NCI-H2196 treated with DMSO at 0.1 percent for 48 hours (cell line): ENCODE results near the gene LINC01488.

Experiments used
- DNase-seq: peaks from one replicate; lab custom pipeline; 2025; ENCODE audit not compliant: unreplicated experiment; lab: John Stamatoyannopoulos, UW

LINC01488 gene

DNA sequence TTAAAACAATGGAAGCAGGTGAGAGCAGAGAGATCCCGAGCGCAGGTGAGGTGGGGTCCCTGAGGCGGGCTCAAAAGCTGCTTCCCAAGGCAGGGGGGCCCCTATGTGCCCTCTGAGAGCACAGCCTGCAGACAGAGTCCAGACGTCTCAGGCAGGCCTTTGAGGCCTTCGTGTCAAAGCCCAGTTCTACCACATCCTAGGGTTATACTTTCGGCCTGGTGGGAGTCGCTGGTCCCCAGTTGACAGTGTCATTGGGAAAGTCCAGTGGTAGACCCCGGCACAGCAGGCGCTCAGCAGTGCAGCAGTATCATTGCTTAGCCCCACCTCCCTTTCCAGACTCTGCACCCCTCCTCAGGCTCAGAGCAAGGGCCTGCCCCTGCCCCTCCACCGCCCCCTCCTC lies 9.1 kb downstream of the LINC01488 start:
- no peak for DNase-seq

DNA sequence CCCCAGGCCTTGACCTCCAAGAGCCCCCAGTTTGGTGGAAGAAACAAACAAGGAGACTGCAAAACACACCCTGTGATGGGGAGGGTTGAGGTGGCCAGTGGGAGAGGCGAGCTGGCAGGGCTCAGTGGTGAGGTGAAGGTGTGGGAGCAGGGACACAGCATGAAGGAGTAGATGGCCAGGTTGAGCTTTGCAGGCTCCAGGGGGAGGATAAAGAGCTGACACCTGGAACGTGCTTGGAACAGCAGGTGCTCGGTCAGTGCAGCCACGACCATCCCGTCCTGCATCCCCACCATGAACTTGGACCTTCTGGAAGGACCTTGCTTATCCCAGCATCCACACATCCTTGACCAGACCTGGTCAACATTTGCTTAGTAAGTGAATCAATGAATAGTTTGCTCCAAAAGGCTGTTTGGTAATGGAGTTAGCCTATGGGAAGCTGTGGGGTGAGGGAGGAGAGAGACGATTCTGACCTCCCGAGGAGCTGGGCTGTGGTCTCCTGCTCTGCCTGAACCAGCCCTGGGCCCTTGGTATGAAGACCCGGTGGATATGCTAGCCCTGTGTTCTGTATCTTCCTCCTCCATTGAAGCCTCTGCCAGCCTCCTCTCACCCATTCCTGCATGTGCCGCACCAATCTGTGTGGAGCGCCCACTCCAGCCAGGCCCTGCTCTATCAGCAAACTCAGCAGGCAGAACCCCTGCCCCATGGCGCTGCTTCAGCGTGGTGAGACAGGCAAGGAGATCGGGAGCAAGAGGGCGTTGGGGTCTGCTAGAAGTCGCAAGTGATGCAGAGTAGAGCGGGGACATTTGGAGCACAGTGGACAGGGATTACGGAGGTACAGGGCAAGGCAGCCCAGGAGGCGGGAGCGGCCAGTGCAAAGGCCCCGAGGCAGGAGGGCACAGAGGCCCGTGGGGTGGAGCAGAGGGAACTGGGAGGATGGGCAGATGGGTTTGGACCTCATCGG lies 9.9 kb downstream of the LINC01488 start:
- no peak for DNase-seq

DNA sequence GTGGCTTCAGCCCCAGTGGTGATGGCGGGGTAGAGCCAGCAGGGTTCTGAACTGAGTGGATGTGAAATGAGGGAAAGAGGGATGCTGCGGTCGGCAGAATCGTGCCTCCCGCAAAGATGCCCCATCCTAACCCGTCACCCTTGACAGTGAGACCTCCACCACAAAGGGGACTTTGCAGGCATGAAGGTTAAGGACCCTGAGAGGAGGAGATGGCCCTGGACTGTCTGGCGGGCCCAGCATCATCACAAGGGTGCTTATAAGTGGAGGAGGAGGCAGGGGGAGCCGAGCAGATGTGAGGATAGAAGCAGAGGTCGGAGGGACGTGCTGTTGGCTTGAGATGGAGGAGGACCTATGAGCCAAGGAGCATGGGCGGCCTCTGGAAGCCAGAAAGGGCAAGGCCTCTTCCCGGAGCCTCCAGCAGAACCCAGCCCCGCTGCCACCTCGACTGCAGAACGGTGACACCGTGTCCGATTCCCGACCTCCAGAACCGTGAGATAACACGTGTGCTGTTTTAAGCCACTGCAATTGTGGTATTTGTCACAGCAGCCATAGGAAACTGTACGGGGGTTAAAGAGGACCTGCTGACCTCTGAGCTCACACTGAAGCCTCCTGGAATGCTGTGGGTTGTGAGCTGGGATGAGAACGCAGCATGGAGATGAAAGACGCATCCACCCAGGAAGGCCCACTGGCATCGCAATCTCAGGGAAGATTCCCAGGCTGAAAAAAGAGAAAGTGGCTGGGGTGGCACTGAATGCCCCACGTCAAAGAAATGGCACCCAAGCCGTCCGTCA lies 10.9 kb downstream of the LINC01488 start:
- DNase-seq = no peak

DNA sequence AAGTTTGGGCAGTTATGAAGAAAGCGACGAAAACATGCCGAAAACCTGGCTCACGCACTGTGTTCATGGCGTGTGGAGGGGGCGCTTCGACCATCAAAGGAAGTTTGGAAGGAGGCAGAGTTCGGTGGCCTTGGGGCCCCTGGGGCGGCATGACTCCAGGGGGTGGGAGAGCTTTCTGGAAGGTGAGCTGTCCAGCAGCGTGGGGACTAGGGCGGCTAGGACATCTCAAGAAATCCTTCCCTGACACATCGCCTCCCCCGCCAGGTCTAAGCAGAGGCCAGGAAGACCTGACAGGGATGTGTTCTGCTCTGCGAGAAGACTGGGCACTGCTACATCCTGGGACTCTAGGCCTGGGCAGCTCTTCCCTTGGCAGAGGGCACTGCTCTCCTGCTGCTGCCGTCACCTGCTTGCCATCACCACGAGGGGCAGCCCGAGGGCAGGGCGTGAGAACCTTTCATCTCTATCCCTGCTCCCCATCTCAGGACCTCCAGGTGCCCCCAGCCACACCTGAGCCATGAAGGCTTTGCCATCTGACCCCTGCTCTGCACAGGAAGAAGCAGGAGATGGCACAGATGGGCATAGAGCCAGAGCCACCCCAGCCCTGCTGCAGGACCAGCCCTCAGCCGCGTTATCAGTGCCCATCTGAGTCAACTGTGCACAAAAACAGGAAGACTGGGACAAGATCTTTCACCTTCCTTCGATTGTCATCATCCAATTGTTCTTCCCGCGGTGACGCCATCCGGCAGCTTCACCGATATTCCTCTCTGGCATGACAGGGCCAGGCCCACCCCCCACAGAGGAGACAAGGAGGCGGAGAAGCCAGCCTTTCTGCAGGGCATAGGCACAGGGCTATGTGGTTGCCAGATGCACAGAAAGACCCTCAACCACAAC lies 12.7 kb downstream of the LINC01488 start:
- no peak for DNase-seq

DNA sequence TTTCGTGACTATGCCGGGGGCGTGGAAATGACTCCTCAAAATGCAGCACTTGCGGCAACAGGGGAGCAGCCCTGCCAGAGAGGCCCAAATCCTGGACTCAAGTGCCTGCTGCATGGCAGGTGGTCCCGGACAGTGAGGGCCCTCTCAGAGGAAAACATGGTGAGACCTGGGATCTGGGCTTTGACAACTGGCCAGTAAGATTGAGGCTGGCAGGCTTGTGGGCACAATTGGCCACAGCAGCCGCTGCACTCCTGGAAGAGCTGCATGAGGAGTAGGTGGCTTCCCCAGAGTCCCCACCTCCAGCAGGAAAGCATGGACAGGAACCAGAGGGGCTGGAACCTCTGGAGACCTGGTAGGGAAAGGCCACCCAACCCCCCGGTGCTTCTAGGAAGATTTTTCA lies 13.4 kb downstream of the LINC01488 start:
- DNase-seq = no peak

DNA sequence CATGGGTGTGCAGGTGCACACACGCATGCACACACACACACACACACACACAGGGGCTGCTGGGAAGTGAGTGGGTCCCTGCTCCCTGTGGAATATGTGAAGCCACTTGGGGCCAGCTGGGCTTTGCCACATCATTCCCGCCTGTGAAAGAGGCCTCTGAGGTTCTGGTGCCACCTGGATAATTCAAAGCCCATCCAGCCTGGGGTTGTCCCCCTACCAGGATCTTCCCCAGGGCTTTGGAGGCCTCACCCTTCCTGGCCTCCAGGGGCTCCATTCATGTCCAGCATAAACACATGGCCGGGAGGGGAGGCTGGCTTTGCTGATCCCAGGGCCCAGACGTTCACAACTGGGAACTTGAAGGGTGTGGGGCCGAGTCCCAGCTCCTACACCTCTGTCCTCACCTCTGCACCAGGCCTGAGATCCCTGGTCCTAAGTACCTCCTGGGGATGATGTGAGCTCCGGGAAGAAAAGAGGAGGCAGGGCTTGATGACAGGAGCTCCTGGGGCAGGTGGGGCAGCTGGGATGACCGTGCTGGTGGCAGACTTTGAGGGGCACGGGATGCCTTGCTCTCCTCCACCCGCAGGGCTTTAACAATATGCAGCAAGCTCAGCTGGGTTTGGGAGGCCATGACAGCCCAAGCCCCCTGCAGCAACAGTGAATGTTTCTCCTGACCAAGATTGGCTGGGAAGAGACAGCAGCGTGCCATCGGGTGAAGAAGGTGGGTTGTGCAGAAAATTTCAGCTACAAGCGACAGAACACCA lies 14.2 kb downstream of the LINC01488 start:
- no peak for DNase-seq

DNA sequence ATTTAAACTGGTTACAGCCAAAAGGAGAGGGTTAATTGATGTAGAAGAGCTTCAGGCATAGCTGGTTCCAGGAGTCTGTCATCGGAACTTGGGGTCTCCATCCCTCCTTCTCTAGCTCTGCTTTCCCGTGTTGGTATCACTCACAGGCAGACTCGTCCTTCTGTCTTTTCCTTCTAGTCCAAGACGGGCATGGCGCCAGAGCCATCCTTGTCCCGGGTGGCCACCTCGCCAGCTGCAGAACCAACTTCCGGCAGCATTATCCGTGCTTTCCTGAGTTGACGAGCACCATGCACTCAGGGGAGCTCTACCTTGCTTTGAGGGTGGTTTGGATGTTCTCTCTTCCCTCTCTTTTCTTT lies 14.7 kb downstream of the LINC01488 start:
- DNase-seq = no peak

DNA sequence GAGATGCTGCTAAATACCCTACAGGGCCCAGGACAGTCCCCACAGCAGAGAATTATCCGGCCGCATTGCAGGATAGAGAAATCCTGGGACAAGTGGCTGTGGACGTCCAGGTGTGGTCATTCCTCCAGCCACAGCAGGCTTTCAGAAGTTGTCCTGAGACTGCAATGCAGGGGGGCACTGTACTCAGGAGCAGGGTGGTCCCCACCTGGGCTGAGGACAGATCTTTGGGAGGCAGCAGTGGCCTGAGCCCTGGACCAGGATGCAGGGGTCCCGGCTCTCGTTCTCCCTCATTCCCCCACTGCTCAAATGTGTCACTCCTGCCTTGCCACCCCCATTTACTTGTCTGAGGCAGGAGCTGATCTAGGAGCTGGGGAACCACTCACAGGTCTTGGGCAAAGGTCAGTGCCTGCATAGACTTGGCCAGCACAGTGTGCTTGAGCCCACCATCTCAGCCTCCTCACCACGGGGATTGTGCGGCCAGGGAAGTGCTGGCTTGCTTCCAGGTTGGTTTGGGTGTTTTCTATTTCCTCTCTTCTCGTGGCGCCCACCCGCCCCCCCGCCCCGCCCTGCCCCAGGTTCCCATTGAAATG lies 15.3 kb downstream of the LINC01488 start:
- no peak for DNase-seq

DNA sequence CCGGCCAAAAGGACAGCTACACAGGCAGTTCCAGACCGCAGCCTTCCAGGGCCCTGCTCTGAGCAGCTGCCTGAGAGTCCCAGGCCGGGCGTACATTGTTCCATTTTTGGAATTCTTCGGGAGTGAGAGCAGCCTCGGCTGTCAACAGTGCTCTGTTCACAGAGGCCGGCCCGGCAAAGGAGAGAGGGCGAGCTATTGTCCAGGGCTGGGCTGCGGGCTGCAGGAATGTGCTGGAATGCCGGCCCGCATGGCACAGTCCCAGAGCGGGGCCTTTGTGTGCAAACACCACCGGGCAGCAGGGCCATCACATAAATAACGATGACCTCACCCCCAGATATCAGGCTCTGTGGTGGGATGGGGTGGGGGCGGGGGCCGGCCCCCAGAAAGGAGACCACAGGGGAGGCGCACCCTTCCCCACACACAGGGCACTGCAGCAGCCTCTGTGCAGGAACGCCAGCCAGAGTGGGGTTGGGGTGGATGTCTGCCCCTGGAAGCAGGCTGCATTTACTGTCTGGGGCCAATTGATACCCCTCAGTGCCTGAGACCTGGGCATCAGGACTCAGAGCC lies 15.8 kb downstream of the LINC01488 start:
- DNase-seq = no peak

DNA sequence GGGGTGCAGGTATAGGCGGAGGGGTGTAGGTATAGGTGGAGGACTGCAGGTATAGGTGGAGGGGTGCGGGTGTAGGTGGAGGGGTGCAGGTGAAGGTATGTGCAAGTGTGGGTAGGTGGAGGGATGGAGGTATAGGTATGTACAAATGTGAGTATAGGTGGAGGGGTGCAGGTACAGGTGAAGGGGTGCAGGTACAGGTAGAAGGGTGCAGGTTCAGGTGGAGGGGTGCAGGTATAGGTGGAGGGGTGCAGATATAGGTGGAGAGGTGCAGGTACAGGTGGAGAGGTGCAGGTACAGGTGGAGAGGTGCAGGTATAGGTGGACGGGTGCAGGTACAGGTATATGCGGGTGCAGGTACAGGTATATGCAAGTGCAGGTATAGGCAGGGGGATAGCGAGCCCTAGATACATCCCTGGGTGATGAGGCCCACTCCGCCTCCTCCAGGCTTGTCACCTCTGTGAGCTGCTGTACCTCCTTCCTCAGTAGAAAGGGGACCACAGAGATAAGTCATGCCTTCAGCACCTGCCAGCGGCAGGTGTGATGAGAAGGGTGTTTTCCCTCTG lies 17.2 kb downstream of the LINC01488 start:
- DNase-seq = no peak

DNA sequence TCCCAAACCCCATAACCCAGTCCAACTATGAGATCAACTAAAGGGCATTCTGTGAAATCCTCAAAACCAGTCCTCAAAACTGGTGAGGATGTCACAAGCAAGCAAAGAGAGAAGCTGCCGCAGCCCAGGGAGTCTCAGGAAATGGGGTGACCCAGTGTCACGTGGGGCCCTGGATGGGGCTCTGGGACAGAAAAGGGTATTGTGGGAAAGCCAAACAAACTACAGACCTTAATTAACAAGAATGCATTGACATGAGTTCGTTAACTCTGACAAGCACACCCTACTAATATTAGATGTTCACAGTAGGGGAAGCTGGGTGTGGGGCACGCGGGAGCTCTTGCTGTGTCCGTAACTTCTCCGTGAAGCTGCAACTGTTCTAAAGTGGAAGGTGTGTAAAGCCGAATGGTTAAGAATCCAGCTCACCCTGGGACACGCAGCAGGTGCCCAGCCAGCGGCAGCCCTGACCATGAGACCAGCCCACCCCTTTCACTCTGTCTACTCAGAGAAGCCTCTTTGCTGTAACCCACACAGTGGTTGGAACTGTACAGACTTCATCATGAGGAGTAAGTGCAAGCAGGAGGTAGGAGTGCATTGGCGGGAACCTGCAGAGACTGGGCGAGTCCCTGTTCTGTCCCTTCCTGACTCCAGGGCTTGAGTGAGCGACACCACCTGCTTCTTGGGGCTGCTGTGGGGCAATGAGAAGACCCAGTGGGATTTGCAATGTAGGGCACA lies 17.9 kb downstream of the LINC01488 start:
- DNase-seq = no peak

DNA sequence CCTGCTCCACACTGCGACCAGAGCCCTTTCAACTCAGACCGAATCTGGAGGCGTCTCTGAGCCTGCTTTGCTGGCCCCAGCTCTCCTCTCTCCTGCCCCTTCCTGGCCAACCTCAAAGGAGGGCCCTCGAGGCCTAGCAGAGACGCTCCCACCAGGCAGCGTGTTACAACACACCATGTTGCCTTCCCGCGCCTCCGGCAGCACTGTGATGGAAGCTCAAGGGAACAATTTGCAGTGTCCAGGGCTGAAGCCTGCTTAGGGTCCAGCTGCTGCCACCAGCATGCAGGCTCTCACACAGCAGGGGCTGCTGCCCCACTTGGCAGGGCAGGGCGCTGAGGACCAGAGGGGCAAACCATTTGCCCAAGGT lies 18.4 kb downstream of the LINC01488 start:
- DNase-seq = no peak

DNA sequence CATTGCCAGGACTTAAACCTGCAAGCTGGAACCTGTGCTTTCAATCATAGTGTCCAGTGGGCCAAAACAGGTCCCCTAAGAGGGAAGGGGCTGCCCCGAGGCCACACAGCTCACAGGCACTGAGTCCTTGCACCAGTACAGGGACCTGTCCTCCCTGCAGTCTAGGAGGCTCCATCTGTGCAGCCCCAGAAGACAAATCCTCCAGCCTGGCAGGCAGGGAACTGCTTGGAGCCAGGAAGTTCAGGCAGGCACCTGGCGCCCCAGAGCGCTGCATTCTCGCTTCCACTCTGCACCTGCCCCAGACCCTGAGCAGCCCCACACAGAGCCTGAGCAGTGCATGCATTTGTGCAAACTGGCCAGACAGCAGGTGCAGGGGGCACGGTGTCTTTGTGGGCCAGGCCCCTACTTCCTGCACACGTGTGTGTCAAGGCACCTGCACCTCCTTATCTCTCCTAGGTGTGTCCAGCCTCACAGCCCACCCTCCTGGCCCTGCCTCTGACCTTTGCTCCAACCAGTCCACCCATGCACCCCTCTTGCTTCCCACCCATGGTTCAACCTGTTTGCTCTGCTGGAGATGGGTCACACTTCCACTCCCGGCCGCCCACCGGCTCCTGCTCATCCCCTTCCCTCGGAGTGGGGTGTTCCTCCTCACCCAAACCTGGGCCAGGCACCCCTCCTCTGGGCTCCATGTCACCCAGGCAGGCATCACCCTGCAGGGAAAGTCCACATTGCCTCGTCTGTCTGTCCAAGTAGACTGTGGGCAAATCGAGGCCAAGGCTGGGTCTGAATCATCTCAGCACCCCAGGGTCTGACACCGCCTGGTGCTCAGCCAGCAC lies 19.0 kb downstream of the LINC01488 start:
- DNase-seq = no peak

DNA sequence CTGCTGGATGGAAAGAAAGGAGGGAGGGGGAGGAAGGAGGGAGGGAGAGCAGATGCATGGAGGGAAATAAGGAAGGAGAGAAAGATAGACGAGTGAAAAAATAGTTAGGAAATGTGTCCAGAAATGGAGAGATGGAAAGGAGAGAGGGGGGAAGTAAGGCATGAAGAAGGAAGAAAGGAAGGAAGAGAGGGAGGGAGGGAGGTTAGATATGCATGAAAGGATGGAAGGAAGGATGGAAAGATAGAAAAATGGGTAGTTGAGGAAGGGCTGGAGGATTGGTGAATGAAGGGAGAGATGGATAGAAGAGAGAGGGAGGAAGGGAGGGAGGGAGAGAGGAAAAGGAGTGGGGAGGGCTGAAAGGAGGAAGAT lies 19.6 kb downstream of the LINC01488 start:
- no peak for DNase-seq

DNA sequence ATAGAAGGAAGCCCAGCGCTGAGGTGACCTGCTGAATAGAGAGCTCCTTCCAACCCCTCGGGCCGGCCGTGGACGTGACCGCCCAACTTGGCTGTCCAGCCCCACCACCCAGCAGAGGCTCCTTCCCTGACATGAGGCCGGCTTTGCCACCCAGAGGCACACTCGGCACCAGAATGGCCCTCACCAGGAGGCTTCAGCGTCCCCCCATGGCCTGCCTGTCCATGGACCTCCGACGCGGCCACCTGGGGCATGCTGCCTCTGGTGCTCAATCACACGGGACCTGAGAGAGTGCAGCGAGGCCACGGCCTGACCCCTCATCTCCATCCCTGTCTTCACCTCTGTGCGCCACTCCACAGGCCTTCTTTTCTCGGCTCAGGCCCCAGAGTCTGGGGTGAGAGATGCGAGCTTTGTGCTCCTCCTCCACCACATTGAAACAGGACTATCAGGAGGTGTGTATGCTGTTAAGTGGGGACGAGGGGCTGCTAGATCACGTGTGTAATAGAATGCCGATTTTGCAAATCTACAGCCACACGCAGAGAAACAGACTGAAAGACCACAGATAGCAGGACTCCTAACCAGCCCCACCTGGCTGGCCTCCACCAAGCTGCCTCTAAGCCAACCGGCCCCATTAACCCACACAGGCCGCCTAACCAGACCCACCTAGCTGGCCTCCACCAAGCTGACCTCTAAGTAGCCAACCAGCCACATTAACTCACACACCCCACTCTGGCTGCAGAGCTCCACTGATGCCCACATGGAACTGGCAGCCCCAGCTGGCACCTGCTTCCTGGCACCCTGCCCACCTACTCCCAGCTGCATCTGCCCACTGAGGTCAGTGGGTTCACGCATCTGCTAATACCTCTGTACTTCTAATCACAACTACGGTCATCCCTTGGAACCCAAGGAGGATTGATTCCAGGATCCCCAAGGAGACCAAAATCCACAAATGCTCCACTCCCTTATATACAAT lies 20.7 kb downstream of the LINC01488 start:
- no peak for DNase-seq

DNA sequence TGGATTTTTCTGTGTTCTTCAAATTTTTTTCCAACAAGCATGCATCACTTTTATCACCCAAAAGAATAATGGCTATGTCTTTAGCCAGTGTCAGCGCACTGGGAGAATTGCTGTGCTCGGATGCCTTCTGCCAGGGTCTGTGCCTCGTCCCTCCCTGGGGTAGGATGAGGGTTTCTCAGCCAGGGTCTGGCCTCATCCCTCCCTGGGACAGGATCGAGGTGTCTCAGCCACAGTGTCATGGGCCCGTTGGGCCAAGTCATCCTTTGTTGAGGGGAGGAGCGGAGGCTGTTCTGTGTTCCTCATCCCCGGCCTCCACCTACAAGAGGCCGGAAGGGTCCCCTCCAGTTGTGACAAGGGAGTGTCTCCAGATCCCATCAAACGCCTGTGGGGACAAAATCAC lies 22.7 kb downstream of the LINC01488 start:
- no peak for DNase-seq
